ENCODE data around the gene SLFN12L. TPM values are rescaled to one million over a fixed set of nuclear protein-coding genes. Genes with fewer than 3 reads are reported as not detected.

Gene SLFN12L
- total RNA-seq, 4 donors from 2014 or later, result 1.2 to 3.5 (median 1.6) TPM

DNA sequence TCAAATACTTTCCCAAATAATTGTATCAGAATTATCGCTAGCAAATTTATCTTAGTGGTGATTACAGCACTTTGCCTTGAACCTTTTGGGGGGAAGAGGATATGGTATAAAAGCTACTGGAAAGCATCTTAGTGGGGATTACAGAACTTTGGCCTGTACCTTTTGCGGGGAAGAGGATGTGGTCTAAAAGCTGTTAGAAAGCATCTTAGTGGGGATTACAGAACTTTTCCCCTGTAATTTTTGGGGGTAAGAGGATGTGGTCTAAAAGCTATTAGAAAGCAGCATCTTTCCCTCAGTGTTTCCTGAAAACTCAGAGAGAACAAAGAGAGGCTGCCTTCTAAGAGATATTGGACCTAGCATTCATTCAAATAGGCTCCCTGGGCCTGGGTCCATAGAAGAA is 109.2 kb downstream of the SLFN12L start:
- TF ChIP-seq POLR2A (IDR thresholded peaks at IDR 0.05) (no peak), CTCF (IDR thresholded peaks at IDR 0.05) (no peak)
- Histone ChIP-seq H3K9me3 (no peaks in the 10 kb centered on the region), H3K27me3 (no peaks in the 10 kb centered on the region), H3K36me3 (no peaks in the 10 kb centered on the region), H3K4me3 (replicated peaks in 1 of 3) (no peak overlapping the region), H3K4me1 (peaks cover 17% of the 10 kb centered on the region in 2 donors), H3K27ac (no peak overlapping the region)
- intact Hi-C loops (cut with DNase I), result loop anchor here (10.0 kb wide), 1 partner anchor 183 kb away; the partner anchor contains the start of gene SLFN5
- 92 to 93% methylated on average over 2 of the region's 2 CpGs for WGBS, 2 donors
- no peak for DNase-seq

- Histone ChIP-seq H3K36me3 (no peaks in the 10 kb centered on the region), H3K4me3 (replicated peaks in 1 of 3) (no peak overlapping the region), H3K27me3 (no peaks in the 10 kb centered on the region), H3K27ac (no peak overlapping the region), H3K9me3 (no peaks in the 10 kb centered on the region), H3K4me1 (no peaks in the 10 kb centered on the region)
- 97% methylated on average over 4 of the region's 4 CpGs for WGBS, 2 donors
- intact Hi-C loops (cut with DNase I), result loop anchor here (10.0 kb wide), 1 partner anchor 179 kb away; the partner anchor contains the start of gene SLFN5
- DNase-seq, result no peak
- no peak for TF ChIP-seq CTCF (IDR thresholded peaks at IDR 0.05)
- no peak for TF ChIP-seq POLR2A (IDR thresholded peaks at IDR 0.05)
Measured at GRCh38 chr17:35423761-35424160, 113.7 kb downstream of the SLFN12L start.

Small RNAs within 50 kb of the gene (small RNA-seq; reads per million reads assigned to genes)
- gene AC015911.1 (not detected), gene SNORD7 (209 reads per million, percentile 97 among the genes with 10 or more reads in this experiment)

Other genes starting within 250 kb of the SLFN12L start
- gene SLFN11, start 164.1 kb downstream of the SLFN12L start, total RNA-seq, result 10 to 100 TPM; 39.0 to 68.6 (median 55.0) TPM
- gene SLFN12, start 105.2 kb downstream of the SLFN12L start, total RNA-seq, result 10 to 100 TPM; 10.3 to 16.3 (median 13.1) TPM
- 10 to 100 TPM; 13.6 to 31.8 (median 17.9) TPM for gene SLFN13, start 88.9 kb downstream of the SLFN12L start, total RNA-seq
- gene SLFN14, start 23.1 kb upstream of the SLFN12L start, total RNA-seq, result under 1 TPM in 1 of 4 donors, not detected in 3; 0.29 TPM
- 10 to 100 TPM in 2 of 4 donors, 1 to 10 TPM in 2; 6.1 to 12.0 (median 9.8) TPM for gene PEX12, start 40.9 kb upstream of the SLFN12L start, total RNA-seq
- 100 to 1,000 TPM; 105 to 162 (median 122) TPM for gene AP2B1, start 49.6 kb upstream of the SLFN12L start, total RNA-seq
- gene RASL10B, start 194.0 kb upstream of the SLFN12L start, total RNA-seq, result 10 to 100 TPM in 1 of 4 donors, 1 to 10 TPM in 2, under 1 TPM in 1; 0.94 to 14.5 (median 3.5) TPM
- not detected for gene GAS2L2, start 215.6 kb upstream of the SLFN12L start, total RNA-seq
- under 1 TPM in 1 of 4 donors, not detected in 3; 0.40 TPM for gene C17orf50, start 223.2 kb upstream of the SLFN12L start, total RNA-seq